B cell (primary cell): Measurements from ENCODE around the gene IFNGR1. TPM values are rescaled to one million over a fixed set of nuclear protein-coding genes. Genes with fewer than 3 reads are reported as not detected.

Source experiments
- ATAC-seq: fragments of 200-7000 bp; cut with Tn5 transposase; one replicate; pipeline ENCODE4 v1.10.0; 2021; ENCODE audit warnings: low read depth, mild to moderate bottlenecking, moderate number of reproducible peaks, moderate library complexity
- CTCF ChIA-PET: fragments of 350-600 bp; sonication (Branson Sonifier 250); formaldehyde crosslinking; loops from one replicate; lab custom pipeline; 2021; ENCODE audit warnings: antibody characterized with exemption, inconsistent platforms; lab: Charles Lee
- POLR2A ChIA-PET: fragments of 350-600 bp; sonication (Branson Sonifier 250); formaldehyde crosslinking; loops from one replicate; lab custom pipeline; 2021; ENCODE audit warnings: antibody characterized with exemption; lab: Charles Lee
- DNase-seq: peaks from one replicate; pipeline ENCODE4 v3.0.0; 2013
- H2AFZ ChIP-seq: 2 replicates; pipeline ENCODE4 v1.6.1; 2012; ENCODE audit warnings: mild to moderate bottlenecking, low read depth, low read length; ENCODE audit not compliant: insufficient read depth, poor library complexity, severe bottlenecking
- H3K27ac ChIP-seq, 2 donors: 1 replicate in 1 of 2; 2 replicates in 1 of 2; pipeline ENCODE4 v1.5.1; 2012 to 2013; ENCODE audit warnings: low read length in 2 of 2, mild to moderate bottlenecking in 2 of 2, moderate library complexity in 1 of 2
- H3K27me3 ChIP-seq, 4 experiments: fragments of 200-600 bp in 1 of 4; sonication (generic) in 1 of 4; replicated peaks in 1 of 4; 1 replicate in 2 of 4; 2 replicates in 2 of 4; pipeline versions ENCODE4 v1.6.1 to v1.7.0; 2013 to 2016; ENCODE audit warnings: low read length in 3 of 4, mild to moderate bottlenecking in 2 of 4, mixed read lengths in 1 of 4, moderate library complexity in 1 of 4; ENCODE audit not compliant: insufficient read depth in 4 of 4, control insufficient read depth in 3 of 4; ENCODE audit errors: control extremely low read depth in 1 of 4
- H3K36me3 ChIP-seq, 2 experiments: replicated peaks in 1 of 2; 1 replicate in 1 of 2; 2 replicates in 1 of 2; pipeline versions ENCODE4 v1.6.1 to v1.7.1; 2013; ENCODE audit warnings: low read length in 1 of 2; ENCODE audit not compliant: insufficient read depth in 2 of 2, control insufficient read depth in 1 of 2; ENCODE audit errors: control extremely low read depth in 1 of 2, extremely low read depth in 1 of 2
- H3K4me1 ChIP-seq, 2 donors: fragments of 200-600 bp in 1 of 2; sonication (generic) in 1 of 2; 1 replicate in 1 of 2; 2 replicates in 1 of 2; pipeline versions ENCODE4 v1.5.1 to v1.6.1; 2013 to 2017; ENCODE audit warnings: low read length in 2 of 2; ENCODE audit not compliant: control insufficient read depth in 2 of 2, insufficient read depth in 2 of 2
- H3K4me2 ChIP-seq: replicated peaks from 2 replicates; pipeline ENCODE3; 2012; ENCODE audit warnings: mild to moderate bottlenecking, low read depth, low read length; ENCODE audit not compliant: poor library complexity, severe bottlenecking
- H3K4me3 ChIP-seq, 5 experiments: fragments of 200-600 bp in 1 of 5; sonication (generic) in 1 of 5; 1 replicate in 3 of 5; 2 replicates in 2 of 5; pipeline versions ENCODE4 v1.5.1 to v1.7.0; 2011 to 2016; ENCODE audit warnings: low read length in 4 of 5, mild to moderate bottlenecking in 4 of 5, low read depth in 2 of 5, control low read depth in 1 of 5, moderate library complexity in 1 of 5; ENCODE audit not compliant: insufficient read depth in 1 of 5; ENCODE audit errors: control extremely low read depth in 1 of 5, extremely low read depth in 1 of 5
- H3K79me2 ChIP-seq: fragments of 200-600 bp; sonication (generic); one replicate; pipeline ENCODE4 v1.6.0; 2016; ENCODE audit warnings: low read length; ENCODE audit not compliant: control insufficient read depth, insufficient read depth
- H3K9ac ChIP-seq: fragments of 200-600 bp; sonication (generic); 2 replicates; pipeline ENCODE4 v1.6.1; 2017; ENCODE audit warnings: mild to moderate bottlenecking, low read length, moderate library complexity
- H3K9me3 ChIP-seq, 3 donors: one replicate each; pipeline versions ENCODE4 v1.6.1 to v1.7.1; 2013; ENCODE audit warnings: low read length in 2 of 3; ENCODE audit not compliant: control insufficient read depth in 2 of 3, insufficient read depth in 1 of 3; ENCODE audit errors: control extremely low read depth in 1 of 3
- H4K20me1 ChIP-seq: 2 replicates; pipeline ENCODE4 v1.6.0; 2012; ENCODE audit warnings: mild to moderate bottlenecking, low read length; ENCODE audit not compliant: insufficient read depth, control insufficient read depth, poor library complexity, severe bottlenecking
- H3K27ac Mint-ChIP-seq: one replicate; pipeline ENCODE4 v1.8.0; 2021; ENCODE audit warnings: mixed read lengths
- H3K27me3 Mint-ChIP-seq: one replicate; pipeline ENCODE4 v1.8.0; 2021; ENCODE audit warnings: mixed read lengths
- H3K4me1 Mint-ChIP-seq: one replicate; pipeline ENCODE4 v1.8.0; 2021; ENCODE audit warnings: mixed read lengths
- H3K4me3 Mint-ChIP-seq: one replicate; pipeline ENCODE4 v1.8.0; 2021; ENCODE audit warnings: mixed read lengths
- H3K9me3 Mint-ChIP-seq: one replicate; pipeline ENCODE4 v1.8.0; 2022; ENCODE audit warnings: mixed read lengths; ENCODE audit not compliant: insufficient read depth
- EZH2 ChIP-seq: IDR thresholded peaks from 2 replicates; pipeline ENCODE4 v1.6.1; 2012; ENCODE audit warnings: borderline replicate concordance, low read depth, mild to moderate bottlenecking, moderate library complexity, low read length; ENCODE audit not compliant: insufficient read depth, poor library complexity, severe bottlenecking
- WGBS: methylation state at CpG from one replicate; pipeline ENCODE4 v1.1.5; 2013; ENCODE audit warnings: missing lambda C conversion rate; ENCODE audit not compliant: insufficient coverage; 5-methylcytosine and 5-hydroxymethylcytosine counted together
- intact Hi-C: fragments of 100-400 bp; cut with micrococcal nuclease; formaldehyde crosslinking; loops from one replicate; pipeline ENCODE4 v1.10.0; 2022
- polyA plus RNA-seq: library from polyadenylated mRNA; depleted of rRNA; stranded (reverse); fragments of >200 nt; gene quantifications from 2 replicates; pipeline ENCODE4 v1.2.3, GENCODE V29; 2012
- total RNA-seq, 2 donors: library from RNA; stranded (reverse); fragments of 120-200 nt in 1 of 2; gene quantifications; 1 replicate in 1 of 2; 2 replicates in 1 of 2; pipeline versions ENCODE4 v1.2.3 to v1.2.4, GENCODE V29; 2013 to 2022
- TF ChIP-seq, protein P1 (sequence below): fragments of 200-600 bp; IDR thresholded peaks from one replicate; pipeline ENCODE4 v1.8.0; 2022; ENCODE audit warnings: antibody characterized with exemption, mild to moderate bottlenecking

Gene IFNGR1
- total and polyA plus RNA-seq, 2 donors (not counting 1 experiment from before 2014, with no cell fraction given), result 24.5 to 48.2 TPM

DNA sequence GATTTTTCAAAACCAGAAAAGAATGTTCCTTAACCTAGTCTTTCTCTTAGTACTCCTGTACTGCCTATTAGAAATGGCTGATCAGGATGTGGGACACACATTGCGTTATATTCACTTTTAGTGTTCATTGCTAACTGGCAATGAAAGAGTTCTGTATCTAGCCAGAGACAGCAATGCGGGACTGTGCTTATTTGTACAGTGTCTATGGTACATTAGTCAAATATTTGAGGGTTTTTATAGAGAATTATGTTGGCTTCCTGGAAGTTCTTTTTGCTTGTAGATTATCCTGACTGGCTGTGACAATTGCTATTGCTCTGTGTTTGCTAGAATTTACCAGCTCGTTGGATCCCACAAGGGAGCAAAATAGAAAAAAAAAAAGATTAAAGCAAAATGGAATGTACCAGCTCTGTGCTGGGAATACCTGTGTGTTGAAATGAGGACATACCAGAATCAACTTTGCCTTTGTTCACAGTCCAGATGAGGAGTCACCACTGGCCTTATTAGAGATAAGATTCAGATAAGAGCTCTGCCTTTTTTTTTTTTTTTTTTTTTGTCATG, 22.4 kb upstream of the IFNGR1 start:
- no peaks in the 10 kb centered on the region for H3K79me2 ChIP-seq
- H3K4me3 ChIP-seq, result no peak overlapping the region
- H3K4me2 ChIP-seq, result no peak overlapping the region
- no peak overlapping the region for H2AFZ ChIP-seq
- no peaks in the 10 kb centered on the region for H3K36me3 ChIP-seq
- Mint-ChIP-seq H3K4me3 (no peak overlapping the region), H3K27ac (no peak overlapping the region), H3K27me3 (no peaks in the 10 kb centered on the region), H3K4me1 (peaks cover 17% of the 10 kb centered on the region), H3K9me3 (peaks cover 5% of the 10 kb centered on the region)
- WGBS, result 75% methylated on average over 2 of the region's 3 CpGs
- peaks cover 0 to 8% (median 7%) of the 10 kb centered on the region in 3 donors for H3K9me3 ChIP-seq
- DNase-seq, result no peak
- POLR2A ChIA-PET, result no interaction called here
- H3K9ac ChIP-seq, result no peak overlapping the region
- no peaks in the 10 kb centered on the region for H4K20me1 ChIP-seq
- no peak overlapping the region for H3K27ac ChIP-seq
- CTCF ChIA-PET, result no interaction called here
- no peak for TF ChIP-seq EZH2
- TF ChIP-seq, protein P1, sequence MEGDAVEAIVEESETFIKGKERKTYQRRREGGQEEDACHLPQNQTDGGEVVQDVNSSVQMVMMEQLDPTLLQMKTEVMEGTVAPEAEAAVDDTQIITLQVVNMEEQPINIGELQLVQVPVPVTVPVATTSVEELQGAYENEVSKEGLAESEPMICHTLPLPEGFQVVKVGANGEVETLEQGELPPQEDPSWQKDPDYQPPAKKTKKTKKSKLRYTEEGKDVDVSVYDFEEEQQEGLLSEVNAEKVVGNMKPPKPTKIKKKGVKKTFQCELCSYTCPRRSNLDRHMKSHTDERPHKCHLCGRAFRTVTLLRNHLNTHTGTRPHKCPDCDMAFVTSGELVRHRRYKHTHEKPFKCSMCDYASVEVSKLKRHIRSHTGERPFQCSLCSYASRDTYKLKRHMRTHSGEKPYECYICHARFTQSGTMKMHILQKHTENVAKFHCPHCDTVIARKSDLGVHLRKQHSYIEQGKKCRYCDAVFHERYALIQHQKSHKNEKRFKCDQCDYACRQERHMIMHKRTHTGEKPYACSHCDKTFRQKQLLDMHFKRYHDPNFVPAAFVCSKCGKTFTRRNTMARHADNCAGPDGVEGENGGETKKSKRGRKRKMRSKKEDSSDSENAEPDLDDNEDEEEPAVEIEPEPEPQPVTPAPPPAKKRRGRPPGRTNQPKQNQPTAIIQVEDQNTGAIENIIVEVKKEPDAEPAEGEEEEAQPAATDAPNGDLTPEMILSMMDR, result no peak
- ATAC-seq, result no peak
- H3K27me3 ChIP-seq, result no peaks in the 10 kb centered on the region
- intact Hi-C loops, result no loop called here
- peaks cover 6 to 9% of the 10 kb centered on the region in 2 donors for H3K4me1 ChIP-seq

DNA sequence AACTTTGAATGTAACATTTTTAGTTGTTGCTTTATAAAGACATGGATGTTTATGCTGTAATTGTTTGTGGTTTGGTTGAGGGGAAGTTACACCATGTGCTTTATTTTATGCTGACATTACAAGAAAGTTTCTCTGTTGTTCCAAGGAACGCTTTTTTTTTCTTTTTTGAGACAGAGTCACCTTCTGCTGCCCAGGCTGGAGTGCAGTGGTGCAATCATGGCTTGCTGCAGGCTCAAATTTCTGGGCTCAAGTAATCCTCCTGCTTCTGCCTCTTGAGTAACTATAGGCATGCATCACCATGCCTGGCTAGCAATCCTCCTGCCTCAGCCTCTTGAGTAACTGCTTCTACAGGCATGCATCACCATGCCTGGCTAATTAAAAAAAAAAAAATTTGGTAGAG, 21.0 kb upstream of the IFNGR1 start:
- no peaks in the 10 kb centered on the region for H3K36me3 ChIP-seq
- ATAC-seq, result no peak
- Mint-ChIP-seq H3K9me3 (peaks cover 5% of the 10 kb centered on the region), H3K27ac (no peak overlapping the region), H3K4me3 (no peak overlapping the region), H3K4me1 (peaks cover 24% of the 10 kb centered on the region), H3K27me3 (no peaks in the 10 kb centered on the region)
- WGBS, result 0% methylated on average over 1 of the region's 1 CpG
- CTCF ChIA-PET, result interaction anchor here (1.0 to 1.5 kb wide), 3 partner anchors 17 to 146 kb away, joined by 3 to 8 read pairs (median 3); no protein-coding TSS in a partner anchor
- peaks cover 14 to 15% of the 10 kb centered on the region in 2 donors for H3K4me1 ChIP-seq
- no peaks in the 10 kb centered on the region for H3K79me2 ChIP-seq
- intact Hi-C loops, result no loop called here
- DNase-seq, result no peak
- no peak overlapping the region for H3K4me2 ChIP-seq
- no peaks in the 10 kb centered on the region for H3K27me3 ChIP-seq
- POLR2A ChIA-PET, result interaction anchor here (0.7 kb wide), 1 partner anchor 86 kb away, joined by 3 read pairs; no protein-coding TSS in a partner anchor
- no peak overlapping the region for H3K9ac ChIP-seq
- H3K9me3 ChIP-seq, result peaks cover 0 to 8% (median 7%) of the 10 kb centered on the region in 3 donors
- no peak overlapping the region for H2AFZ ChIP-seq
- no peaks in the 10 kb centered on the region for H4K20me1 ChIP-seq
- TF ChIP-seq EZH2, result no peak
- TF ChIP-seq, protein P1, result no peak
- H3K27ac ChIP-seq, result no peak overlapping the region
- H3K4me3 ChIP-seq, result no peak overlapping the region
